B cell (primary cell): ENCODE results near the gene MIPOL1. TPM values are rescaled to one million over a fixed set of nuclear protein-coding genes. Genes with fewer than 3 reads are reported as not detected.

Experiments
- ATAC-seq: fragments of 200-7000 bp; cut with Tn5 transposase; one replicate; pipeline ENCODE4 v1.10.0; 2021; ENCODE audit warnings: low read depth, mild to moderate bottlenecking, moderate number of reproducible peaks, moderate library complexity
- CTCF ChIA-PET: fragments of 350-600 bp; sonication (Branson Sonifier 250); formaldehyde crosslinking; loops from one replicate; lab custom pipeline; 2021; ENCODE audit warnings: antibody characterized with exemption, inconsistent platforms; lab: Charles Lee
- POLR2A ChIA-PET: fragments of 350-600 bp; sonication (Branson Sonifier 250); formaldehyde crosslinking; loops from one replicate; lab custom pipeline; 2021; ENCODE audit warnings: antibody characterized with exemption; lab: Charles Lee
- DNase-seq: peaks from one replicate; pipeline ENCODE4 v3.0.0; 2013
- H2AFZ ChIP-seq: 2 replicates; pipeline ENCODE4 v1.6.1; 2012; ENCODE audit warnings: mild to moderate bottlenecking, low read depth, low read length; ENCODE audit not compliant: insufficient read depth, poor library complexity, severe bottlenecking
- H3K27ac ChIP-seq, 2 donors: 1 replicate in 1 of 2; 2 replicates in 1 of 2; pipeline ENCODE4 v1.5.1; 2012 to 2013; ENCODE audit warnings: low read length in 2 of 2, mild to moderate bottlenecking in 2 of 2, moderate library complexity in 1 of 2
- H3K27me3 ChIP-seq, 4 experiments: fragments of 200-600 bp in 1 of 4; sonication (generic) in 1 of 4; replicated peaks in 1 of 4; 1 replicate in 2 of 4; 2 replicates in 2 of 4; pipeline versions ENCODE4 v1.6.1 to v1.7.0; 2013 to 2016; ENCODE audit warnings: low read length in 3 of 4, mild to moderate bottlenecking in 2 of 4, mixed read lengths in 1 of 4, moderate library complexity in 1 of 4; ENCODE audit not compliant: insufficient read depth in 4 of 4, control insufficient read depth in 3 of 4; ENCODE audit errors: control extremely low read depth in 1 of 4
- H3K36me3 ChIP-seq, 2 experiments: replicated peaks in 1 of 2; 1 replicate in 1 of 2; 2 replicates in 1 of 2; pipeline versions ENCODE4 v1.6.1 to v1.7.1; 2013; ENCODE audit warnings: low read length in 1 of 2; ENCODE audit not compliant: insufficient read depth in 2 of 2, control insufficient read depth in 1 of 2; ENCODE audit errors: control extremely low read depth in 1 of 2, extremely low read depth in 1 of 2
- H3K4me1 ChIP-seq, 2 donors: fragments of 200-600 bp in 1 of 2; sonication (generic) in 1 of 2; 1 replicate in 1 of 2; 2 replicates in 1 of 2; pipeline versions ENCODE4 v1.5.1 to v1.6.1; 2013 to 2017; ENCODE audit warnings: low read length in 2 of 2; ENCODE audit not compliant: control insufficient read depth in 2 of 2, insufficient read depth in 2 of 2
- H3K4me2 ChIP-seq: replicated peaks from 2 replicates; pipeline ENCODE3; 2012; ENCODE audit warnings: mild to moderate bottlenecking, low read depth, low read length; ENCODE audit not compliant: poor library complexity, severe bottlenecking
- H3K4me3 ChIP-seq, 5 experiments: fragments of 200-600 bp in 1 of 5; sonication (generic) in 1 of 5; 1 replicate in 3 of 5; 2 replicates in 2 of 5; pipeline versions ENCODE4 v1.5.1 to v1.7.0; 2011 to 2016; ENCODE audit warnings: low read length in 4 of 5, mild to moderate bottlenecking in 4 of 5, low read depth in 2 of 5, control low read depth in 1 of 5, moderate library complexity in 1 of 5; ENCODE audit not compliant: insufficient read depth in 1 of 5; ENCODE audit errors: control extremely low read depth in 1 of 5, extremely low read depth in 1 of 5
- H3K79me2 ChIP-seq: fragments of 200-600 bp; sonication (generic); one replicate; pipeline ENCODE4 v1.6.0; 2016; ENCODE audit warnings: low read length; ENCODE audit not compliant: control insufficient read depth, insufficient read depth
- H3K9ac ChIP-seq: fragments of 200-600 bp; sonication (generic); 2 replicates; pipeline ENCODE4 v1.6.1; 2017; ENCODE audit warnings: mild to moderate bottlenecking, low read length, moderate library complexity
- H3K9me3 ChIP-seq, 3 donors: one replicate each; pipeline versions ENCODE4 v1.6.1 to v1.7.1; 2013; ENCODE audit warnings: low read length in 2 of 3; ENCODE audit not compliant: control insufficient read depth in 2 of 3, insufficient read depth in 1 of 3; ENCODE audit errors: control extremely low read depth in 1 of 3
- H4K20me1 ChIP-seq: 2 replicates; pipeline ENCODE4 v1.6.0; 2012; ENCODE audit warnings: mild to moderate bottlenecking, low read length; ENCODE audit not compliant: insufficient read depth, control insufficient read depth, poor library complexity, severe bottlenecking
- H3K27ac Mint-ChIP-seq: one replicate; pipeline ENCODE4 v1.8.0; 2021; ENCODE audit warnings: mixed read lengths
- H3K27me3 Mint-ChIP-seq: one replicate; pipeline ENCODE4 v1.8.0; 2021; ENCODE audit warnings: mixed read lengths
- H3K4me1 Mint-ChIP-seq: one replicate; pipeline ENCODE4 v1.8.0; 2021; ENCODE audit warnings: mixed read lengths
- H3K4me3 Mint-ChIP-seq: one replicate; pipeline ENCODE4 v1.8.0; 2021; ENCODE audit warnings: mixed read lengths
- H3K9me3 Mint-ChIP-seq: one replicate; pipeline ENCODE4 v1.8.0; 2022; ENCODE audit warnings: mixed read lengths; ENCODE audit not compliant: insufficient read depth
- CTCF ChIP-seq: fragments of 200-600 bp; IDR thresholded peaks from one replicate; pipeline ENCODE4 v1.8.0; 2022; ENCODE audit warnings: antibody characterized with exemption, mild to moderate bottlenecking
- EZH2 ChIP-seq: IDR thresholded peaks from 2 replicates; pipeline ENCODE4 v1.6.1; 2012; ENCODE audit warnings: borderline replicate concordance, low read depth, mild to moderate bottlenecking, moderate library complexity, low read length; ENCODE audit not compliant: insufficient read depth, poor library complexity, severe bottlenecking
- WGBS: methylation state at CpG from one replicate; pipeline ENCODE4 v1.1.5; 2013; ENCODE audit warnings: missing lambda C conversion rate; ENCODE audit not compliant: insufficient coverage; 5-methylcytosine and 5-hydroxymethylcytosine counted together
- intact Hi-C: fragments of 100-400 bp; cut with micrococcal nuclease; formaldehyde crosslinking; loops from one replicate; pipeline ENCODE4 v1.10.0; 2022
- polyA plus RNA-seq: library from polyadenylated mRNA; depleted of rRNA; stranded (reverse); fragments of >200 nt; gene quantifications from 2 replicates; pipeline ENCODE4 v1.2.3, GENCODE V29; 2012
- total RNA-seq, 2 donors: library from RNA; stranded (reverse); fragments of 120-200 nt in 1 of 2; gene quantifications; 1 replicate in 1 of 2; 2 replicates in 1 of 2; pipeline versions ENCODE4 v1.2.3 to v1.2.4, GENCODE V29; 2013 to 2022

The MIPOL1 gene
- total and polyA plus RNA-seq, 2 donors (not counting 1 experiment from before 2014, with no cell fraction given), result 0.17 TPM; not detected in 1

GRCh38 chr14:37598747-37599506 lies 401.2 kb downstream of the MIPOL1 start:
- POLR2A ChIA-PET, result no interaction called here
- Histone ChIP-seq H3K27me3 (peaks cover 1 to 86% (median 44%) of the 10 kb centered on the region in 4 experiments), H3K27ac (no peak overlapping the region), H3K79me2 (no peaks in the 10 kb centered on the region), H3K36me3 (no peaks in the 10 kb centered on the region), H3K4me1 (peaks cover 13 to 26% of the 10 kb centered on the region in 2 donors), H3K9me3 (peaks cover 0 to 59% (median 0%) of the 10 kb centered on the region in 3 donors), H2AFZ (peak overlapping the region; percentile 27), H4K20me1 (no peaks in the 10 kb centered on the region), H3K4me2 (peak overlapping the region; percentile 34), H3K4me3 (no peak overlapping the region), H3K9ac (no peak overlapping the region)
- TF ChIP-seq EZH2 (no peak), CTCF (no peak)
- H3K4me1 Mint-ChIP-seq, result peaks cover 13% of the 10 kb centered on the region
- peaks cover 68% of the 10 kb centered on the region for H3K27me3 Mint-ChIP-seq
- no peaks in the 10 kb centered on the region for H3K9me3 Mint-ChIP-seq
- ATAC-seq (no peak), DNase-seq (no peak)
- CTCF ChIA-PET, result no interaction called here
- intact Hi-C loops, result no loop called here
- peak overlapping the region; percentile 16 for H3K4me3 Mint-ChIP-seq
- no peak overlapping the region for H3K27ac Mint-ChIP-seq
- WGBS, result 12% methylated on average over 24 of the region's 36 CpGs
